Activated naive CD8-positive, alpha-beta T cell treated with anti-CD3 and anti-CD28 coated beads, Interleukin-2, amount 50 U/mL, for 24 hours (primary cell): ENCODE data around the gene RPH3AL.
"Not testable (repeated sequence)": the region's sequence is repeated elsewhere in the genome, so short reads cannot be mapped to it uniquely, and the experiment has no call there.

Experiments used
- ATAC-seq: fragments of 150-1000 bp; cut with Tn5 transposase; one replicate; pipeline ENCODE4 v1.10.0; 2021
- DNase-seq: peaks from one replicate; pipeline ENCODE4 v3.0.0; 2021
- H3K27ac Mint-ChIP-seq: one replicate; pipeline ENCODE4 v1.8.0; 2021; ENCODE audit warnings: mild to moderate bottlenecking, mixed read lengths
- H3K27me3 Mint-ChIP-seq: one replicate; pipeline ENCODE4 v1.8.0; 2021; ENCODE audit warnings: mixed read lengths
- H3K36me3 Mint-ChIP-seq: one replicate; pipeline ENCODE4 v1.8.0; 2021; ENCODE audit warnings: low read depth, mixed read lengths
- H3K4me1 Mint-ChIP-seq: one replicate; pipeline ENCODE4 v1.8.0; 2021; ENCODE audit warnings: mixed read lengths
- H3K4me3 Mint-ChIP-seq: one replicate; pipeline ENCODE4 v1.8.0; 2021; ENCODE audit warnings: mild to moderate bottlenecking, moderate library complexity, mixed read lengths
- H3K9me3 Mint-ChIP-seq: one replicate; pipeline ENCODE4 v1.8.0; 2021; ENCODE audit warnings: mixed read lengths

RPH3AL gene

GRCh38 chr17:325270-326009, 27.2 kb downstream of the RPH3AL start:
- H3K36me3 Mint-ChIP-seq, result no peaks in the 10 kb centered on the region
- H3K27ac Mint-ChIP-seq, result no peak overlapping the region
- H3K4me3 Mint-ChIP-seq, result no peak overlapping the region
- DNase-seq (no peak), ATAC-seq (no peak)
- H3K4me1 Mint-ChIP-seq, result peaks cover 9% of the 10 kb centered on the region
- no peaks in the 10 kb centered on the region for H3K9me3 Mint-ChIP-seq
- H3K27me3 Mint-ChIP-seq, result no peaks in the 10 kb centered on the region

- no peaks in the 10 kb centered on the region for H3K27me3 Mint-ChIP-seq
- H3K27ac Mint-ChIP-seq, result no peak overlapping the region
- no peaks in the 10 kb centered on the region for H3K36me3 Mint-ChIP-seq
- H3K4me1 Mint-ChIP-seq, result no peaks in the 10 kb centered on the region
- ATAC-seq (no peak), DNase-seq (no peak)
- no peaks in the 10 kb centered on the region for H3K9me3 Mint-ChIP-seq
- no peak overlapping the region for H3K4me3 Mint-ChIP-seq
These were observed 28.7 kb downstream of the RPH3AL start for GRCh38 chr17:323721-324571.

- no peaks in the 10 kb centered on the region for H3K9me3 Mint-ChIP-seq
- H3K27me3 Mint-ChIP-seq, result no peaks in the 10 kb centered on the region
- H3K4me3 Mint-ChIP-seq, result no peak overlapping the region
- no peaks in the 10 kb centered on the region for H3K36me3 Mint-ChIP-seq
- H3K27ac Mint-ChIP-seq, result no peak overlapping the region
- ATAC-seq, result no peak
- no peak for DNase-seq
- H3K4me1 Mint-ChIP-seq, result no peaks in the 10 kb centered on the region
These were observed 29.4 kb downstream of the RPH3AL start for GRCh38 chr17:323181-323580.

- H3K27ac Mint-ChIP-seq, result no peak overlapping the region
- H3K9me3 Mint-ChIP-seq, result no peaks in the 10 kb centered on the region
- no peak for ATAC-seq
- no peaks in the 10 kb centered on the region for H3K4me1 Mint-ChIP-seq
- no peaks in the 10 kb centered on the region for H3K27me3 Mint-ChIP-seq
- no peak for DNase-seq
- H3K4me3 Mint-ChIP-seq, result no peak overlapping the region
- no peaks in the 10 kb centered on the region for H3K36me3 Mint-ChIP-seq
These were observed 30.4 kb downstream of the RPH3AL start for GRCh38 chr17:322006-322780.

GRCh38 chr17:321386-321941, 31.1 kb downstream of the RPH3AL start:
- Mint-ChIP-seq H3K9me3 (no peaks in the 10 kb centered on the region), H3K27me3 (no peaks in the 10 kb centered on the region), H3K4me3 (no peak overlapping the region), H3K27ac (no peak overlapping the region), H3K36me3 (no peaks in the 10 kb centered on the region), H3K4me1 (no peaks in the 10 kb centered on the region)
- no peak for ATAC-seq
- no peak for DNase-seq

GRCh38 chr17:320809-321385, 31.7 kb downstream of the RPH3AL start:
- DNase-seq (no peak), ATAC-seq (no peak)
- H3K9me3 Mint-ChIP-seq, result no peaks in the 10 kb centered on the region
- H3K36me3 Mint-ChIP-seq, result no peaks in the 10 kb centered on the region
- H3K4me1 Mint-ChIP-seq, result no peaks in the 10 kb centered on the region
- H3K27ac Mint-ChIP-seq, result no peak overlapping the region
- no peak overlapping the region for H3K4me3 Mint-ChIP-seq
- no peaks in the 10 kb centered on the region for H3K27me3 Mint-ChIP-seq

GRCh38 chr17:320139-320538, 32.5 kb downstream of the RPH3AL start:
- DNase-seq (no peak), ATAC-seq (no peak)
- no peaks in the 10 kb centered on the region for H3K36me3 Mint-ChIP-seq
- no peak overlapping the region for H3K4me3 Mint-ChIP-seq
- no peaks in the 10 kb centered on the region for H3K9me3 Mint-ChIP-seq
- H3K27me3 Mint-ChIP-seq, result no peaks in the 10 kb centered on the region
- H3K27ac Mint-ChIP-seq, result no peak overlapping the region
- H3K4me1 Mint-ChIP-seq, result no peaks in the 10 kb centered on the region

GRCh38 chr17:319266-319665, 33.3 kb downstream of the RPH3AL start:
- Mint-ChIP-seq H3K9me3 (no peaks in the 10 kb centered on the region), H3K27ac (no peak overlapping the region), H3K36me3 (no peaks in the 10 kb centered on the region), H3K4me1 (no peaks in the 10 kb centered on the region), H3K4me3 (no peak overlapping the region), H3K27me3 (no peaks in the 10 kb centered on the region)
- ATAC-seq (no peak), DNase-seq (no peak)

GRCh38 chr17:317070-317469, 35.5 kb downstream of the RPH3AL start:
- H3K4me3 Mint-ChIP-seq, ATAC-seq, H3K4me1 Mint-ChIP-seq, H3K36me3 Mint-ChIP-seq, DNase-seq, H3K27me3 Mint-ChIP-seq, H3K27ac Mint-ChIP-seq, H3K9me3 Mint-ChIP-seq: not testable (repeated sequence)

GRCh38 chr17:315399-315798, 37.2 kb downstream of the RPH3AL start:
- not testable (repeated sequence) for H3K27me3 Mint-ChIP-seq, ATAC-seq, H3K4me1 Mint-ChIP-seq, H3K36me3 Mint-ChIP-seq, H3K9me3 Mint-ChIP-seq, H3K27ac Mint-ChIP-seq, DNase-seq, H3K4me3 Mint-ChIP-seq

GRCh38 chr17:314614-314944, 38.0 kb downstream of the RPH3AL start:
- not testable (repeated sequence) for DNase-seq, H3K4me1 Mint-ChIP-seq, H3K36me3 Mint-ChIP-seq, H3K27me3 Mint-ChIP-seq, H3K27ac Mint-ChIP-seq, H3K9me3 Mint-ChIP-seq, H3K4me3 Mint-ChIP-seq, ATAC-seq

GRCh38 chr17:313911-314613, 38.5 kb downstream of the RPH3AL start:
- H3K4me3 Mint-ChIP-seq, result no peak overlapping the region
- H3K27me3 Mint-ChIP-seq, result no peaks in the 10 kb centered on the region

GRCh38 chr17:313231-313630, 39.4 kb downstream of the RPH3AL start:
- DNase-seq (no peak), ATAC-seq (no peak)
- H3K9me3 Mint-ChIP-seq, result no peaks in the 10 kb centered on the region
- H3K4me1 Mint-ChIP-seq, result no peaks in the 10 kb centered on the region
- no peaks in the 10 kb centered on the region for H3K36me3 Mint-ChIP-seq
- H3K27me3 Mint-ChIP-seq, result no peaks in the 10 kb centered on the region
- no peak overlapping the region for H3K27ac Mint-ChIP-seq
- no peak overlapping the region for H3K4me3 Mint-ChIP-seq

More at GRCh38 chr17:313911-314613, 38.5 kb downstream of the RPH3AL start:
- no peak for DNase-seq
- Mint-ChIP-seq H3K4me1 (no peaks in the 10 kb centered on the region), H3K27ac (no peak overlapping the region), H3K36me3 (no peaks in the 10 kb centered on the region), H3K9me3 (no peaks in the 10 kb centered on the region)
- ATAC-seq, result peak; percentile 29
